Measurements from ENCODE around the gene HK3. TPM values are rescaled to one million over a fixed set of nuclear protein-coding genes. Genes with fewer than 3 reads are reported as not detected.

Gene HK3
- total RNA-seq, 1 experiment from 2014 or later = 0.17 TPM

GRCh38 chr5:176889321-176890280 is 9.5 kb downstream of the HK3 start:
- no peak for DNase-seq (ENCODE audit: low spot score)
- H3K36me3 Mint-ChIP-seq = no peaks in the 10 kb centered on the region
- H3K27me3 Mint-ChIP-seq (ENCODE audit: low read depth) = no peaks in the 10 kb centered on the region; the same call in 1 of the 2 replicates
- no peak for ATAC-seq
- ChIA-PET POLR2A (no interaction called here), CTCF (interaction anchor here (1.4 kb wide), 1 partner anchor 229 kb away, joined by 4 read pairs; no protein-coding TSS in a partner anchor)
- H3K4me3 Mint-ChIP-seq = no peak overlapping the region
- TF ChIP-seq ZNF232 (CRISPR knock-in tag; IDR thresholded peaks at IDR 0.05) (no peak), EMX1 (CRISPR knock-in tag; IDR thresholded peaks at IDR 0.05) (no peak)
- TF ChIP-seq, protein P1, sequence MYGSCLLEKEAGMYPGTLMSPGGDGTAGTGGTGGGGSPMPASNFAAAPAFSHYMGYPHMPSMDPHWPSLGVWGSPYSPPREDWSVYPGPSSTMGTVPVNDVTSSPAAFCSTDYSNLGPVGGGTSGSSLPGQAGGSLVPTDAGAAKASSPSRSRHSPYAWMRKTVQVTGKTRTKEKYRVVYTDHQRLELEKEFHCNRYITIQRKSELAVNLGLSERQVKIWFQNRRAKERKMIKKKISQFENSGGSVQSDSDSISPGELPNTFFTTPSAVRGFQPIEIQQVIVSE (CRISPR knock-in tag; IDR thresholded peaks at IDR 0.05; ENCODE audit: borderline replicate concordance) = no peak
- TF ChIP-seq, protein P2, sequence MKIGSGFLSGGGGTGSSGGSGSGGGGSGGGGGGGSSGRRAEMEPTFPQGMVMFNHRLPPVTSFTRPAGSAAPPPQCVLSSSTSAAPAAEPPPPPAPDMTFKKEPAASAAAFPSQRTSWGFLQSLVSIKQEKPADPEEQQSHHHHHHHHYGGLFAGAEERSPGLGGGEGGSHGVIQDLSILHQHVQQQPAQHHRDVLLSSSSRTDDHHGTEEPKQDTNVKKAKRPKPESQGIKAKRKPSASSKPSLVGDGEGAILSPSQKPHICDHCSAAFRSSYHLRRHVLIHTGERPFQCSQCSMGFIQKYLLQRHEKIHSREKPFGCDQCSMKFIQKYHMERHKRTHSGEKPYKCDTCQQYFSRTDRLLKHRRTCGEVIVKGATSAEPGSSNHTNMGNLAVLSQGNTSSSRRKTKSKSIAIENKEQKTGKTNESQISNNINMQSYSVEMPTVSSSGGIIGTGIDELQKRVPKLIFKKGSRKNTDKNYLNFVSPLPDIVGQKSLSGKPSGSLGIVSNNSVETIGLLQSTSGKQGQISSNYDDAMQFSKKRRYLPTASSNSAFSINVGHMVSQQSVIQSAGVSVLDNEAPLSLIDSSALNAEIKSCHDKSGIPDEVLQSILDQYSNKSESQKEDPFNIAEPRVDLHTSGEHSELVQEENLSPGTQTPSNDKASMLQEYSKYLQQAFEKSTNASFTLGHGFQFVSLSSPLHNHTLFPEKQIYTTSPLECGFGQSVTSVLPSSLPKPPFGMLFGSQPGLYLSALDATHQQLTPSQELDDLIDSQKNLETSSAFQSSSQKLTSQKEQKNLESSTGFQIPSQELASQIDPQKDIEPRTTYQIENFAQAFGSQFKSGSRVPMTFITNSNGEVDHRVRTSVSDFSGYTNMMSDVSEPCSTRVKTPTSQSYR (CRISPR knock-in tag; IDR thresholded peaks at IDR 0.05) = no peak
- no peaks in the 10 kb centered on the region for H3K4me1 Mint-ChIP-seq
- no peak overlapping the region for H3K27ac Mint-ChIP-seq
- H3K9me3 Mint-ChIP-seq = no peaks in the 10 kb centered on the region

DNA sequence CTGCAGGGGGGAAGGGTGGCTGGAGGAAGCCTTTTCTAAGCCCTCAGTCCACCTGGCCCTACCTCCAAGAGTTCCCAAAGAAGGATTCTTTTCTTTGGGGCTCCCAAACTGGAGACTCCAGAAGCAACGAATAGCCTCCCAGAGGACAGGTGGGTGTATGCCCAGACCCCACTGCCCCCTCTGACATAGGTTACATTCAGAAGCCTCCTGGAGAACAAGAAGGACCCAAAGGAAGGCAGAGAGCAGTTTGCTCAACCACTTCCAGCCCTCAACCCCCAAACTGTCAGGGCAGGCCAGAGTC is 10.3 kb downstream of the HK3 start:
- no peak for ATAC-seq
- DNase-seq (ENCODE audit: low spot score) = no peak
- H3K4me1 Mint-ChIP-seq = no peaks in the 10 kb centered on the region
- H3K27ac Mint-ChIP-seq = no peak overlapping the region
- no peaks in the 10 kb centered on the region; the same call in 1 of the 2 replicates for H3K27me3 Mint-ChIP-seq (ENCODE audit: low read depth)
- CTCF ChIA-PET = interaction anchor here (0.5 to 1.1 kb wide), 2 partner anchors 108 to 229 kb away, joined by 4 to 5 read pairs; no protein-coding TSS in a partner anchor
- H3K4me3 Mint-ChIP-seq = no peak overlapping the region
- POLR2A ChIA-PET = no interaction called here
- H3K36me3 Mint-ChIP-seq = no peaks in the 10 kb centered on the region
- no peaks in the 10 kb centered on the region for H3K9me3 Mint-ChIP-seq
- TF ChIP-seq MXD4 (CRISPR knock-in tag; IDR thresholded peaks at IDR 0.05; ENCODE audit: borderline replicate concordance) (no peak), OVOL2 (CRISPR knock-in tag; IDR thresholded peaks at IDR 0.05; ENCODE audit: borderline replicate concordance) (no peak), JUN (CRISPR knock-in tag; IDR thresholded peaks at IDR 0.05) (no peak), E2F4 (CRISPR knock-in tag; IDR thresholded peaks at IDR 0.05; ENCODE audit: borderline replicate concordance, low read depth) (no peak), ZNF121 (CRISPR knock-in tag; IDR thresholded peaks at IDR 0.05) (no peak)
- TF ChIP-seq, protein P3, sequence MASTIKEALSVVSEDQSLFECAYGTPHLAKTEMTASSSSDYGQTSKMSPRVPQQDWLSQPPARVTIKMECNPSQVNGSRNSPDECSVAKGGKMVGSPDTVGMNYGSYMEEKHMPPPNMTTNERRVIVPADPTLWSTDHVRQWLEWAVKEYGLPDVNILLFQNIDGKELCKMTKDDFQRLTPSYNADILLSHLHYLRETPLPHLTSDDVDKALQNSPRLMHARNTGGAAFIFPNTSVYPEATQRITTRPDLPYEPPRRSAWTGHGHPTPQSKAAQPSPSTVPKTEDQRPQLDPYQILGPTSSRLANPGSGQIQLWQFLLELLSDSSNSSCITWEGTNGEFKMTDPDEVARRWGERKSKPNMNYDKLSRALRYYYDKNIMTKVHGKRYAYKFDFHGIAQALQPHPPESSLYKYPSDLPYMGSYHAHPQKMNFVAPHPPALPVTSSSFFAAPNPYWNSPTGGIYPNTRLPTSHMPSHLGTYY (CRISPR knock-in tag; IDR thresholded peaks at IDR 0.05) = no peak
- TF ChIP-seq, protein P2 (CRISPR knock-in tag; IDR thresholded peaks at IDR 0.05) = no peak
- TF ChIP-seq, protein P4, sequence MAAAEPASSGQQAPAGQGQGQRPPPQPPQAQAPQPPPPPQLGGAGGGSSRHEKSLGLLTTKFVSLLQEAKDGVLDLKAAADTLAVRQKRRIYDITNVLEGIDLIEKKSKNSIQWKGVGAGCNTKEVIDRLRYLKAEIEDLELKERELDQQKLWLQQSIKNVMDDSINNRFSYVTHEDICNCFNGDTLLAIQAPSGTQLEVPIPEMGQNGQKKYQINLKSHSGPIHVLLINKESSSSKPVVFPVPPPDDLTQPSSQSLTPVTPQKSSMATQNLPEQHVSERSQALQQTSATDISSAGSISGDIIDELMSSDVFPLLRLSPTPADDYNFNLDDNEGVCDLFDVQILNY (CRISPR knock-in tag; IDR thresholded peaks at IDR 0.05) = no peak

All from WTC11 (cell line).